A204.1 (cell line): Measurements from ENCODE around the gene SLC50A1.
A peak's percentile ranks its signal among the peaks of the same experiment; 100 is the strongest.
"Not testable (repeated sequence)": the region's sequence is repeated elsewhere in the genome, so short reads cannot be mapped to it uniquely, and the experiment has no call there.

ENCODE experiments used
- FAIRE-seq: peaks from 2 replicates; lab custom pipeline; 2012; peaks lifted over from hg19 to GRCh38; lab: Jason Lieb, UNC

Gene SLC50A1

GRCh38 chr1:155117610-155118009 lies 18.0 kb upstream of the SLC50A1 start:
- FAIRE-seq, result no peak

DNA sequence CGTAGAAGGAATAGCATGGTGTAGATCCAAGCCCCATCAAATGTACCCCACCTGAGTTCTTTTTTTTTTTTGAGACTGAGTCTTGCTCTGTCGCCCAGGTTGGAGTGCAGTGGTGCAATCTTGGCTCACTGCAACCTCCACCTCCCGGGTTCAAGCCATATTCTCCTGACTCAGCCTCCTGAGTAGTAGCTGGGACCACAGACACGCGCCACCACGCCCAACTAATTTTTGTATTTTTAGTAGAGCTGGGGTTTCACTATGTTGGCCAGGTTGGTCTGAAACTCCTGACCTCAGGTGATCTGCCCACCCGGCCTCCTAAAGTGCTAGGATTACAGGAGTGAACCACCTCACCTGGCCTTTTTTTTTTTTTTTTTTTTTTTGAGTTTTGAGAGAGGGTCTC lies 17.6 kb upstream of the SLC50A1 start:
- FAIRE-seq, result not testable (repeated sequence)

DNA sequence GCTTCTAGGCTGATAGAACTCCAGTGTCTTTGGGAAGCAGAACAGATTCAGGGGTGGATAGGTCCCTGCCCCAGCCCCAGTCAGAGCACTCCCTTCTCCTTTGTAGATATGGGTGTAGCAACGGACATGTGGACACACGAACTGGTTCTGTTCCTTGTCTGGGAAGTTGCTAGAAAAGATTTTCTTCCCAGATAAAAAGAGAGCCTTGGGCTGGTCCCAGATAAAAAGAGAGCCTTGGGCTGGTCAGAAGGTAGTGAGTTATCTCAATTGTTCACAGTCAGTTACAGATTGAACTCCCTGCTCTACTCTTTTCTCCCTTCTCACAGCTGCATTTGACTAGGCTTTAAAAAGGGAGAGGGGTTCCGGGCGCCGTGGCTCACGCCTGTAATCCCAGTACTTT lies 15.4 kb upstream of the SLC50A1 start:
- no peak for FAIRE-seq

GRCh38 chr1:155121249-155121648 lies 14.4 kb upstream of the SLC50A1 start:
- no peak for FAIRE-seq

DNA sequence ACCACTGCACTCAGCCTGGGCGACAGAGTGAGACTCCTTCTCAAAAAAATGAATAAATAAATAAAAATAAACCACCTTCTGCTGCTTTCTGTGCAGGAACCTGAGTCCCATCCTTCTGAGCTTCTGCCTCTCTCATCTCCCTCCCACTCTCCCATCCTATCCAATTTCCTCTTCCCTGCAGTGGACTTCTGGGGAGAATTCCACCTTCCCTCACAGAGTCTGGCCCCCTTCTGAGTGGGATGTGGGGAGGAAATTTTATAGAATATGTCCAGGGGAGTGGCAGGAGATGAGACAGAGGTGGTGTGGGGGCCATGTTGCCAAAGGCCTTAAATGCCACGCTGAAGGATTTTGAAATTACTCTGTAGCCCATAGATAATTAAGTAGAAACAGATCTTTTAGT lies 13.3 kb upstream of the SLC50A1 start:
- FAIRE-seq, result no peak

- no peak for FAIRE-seq
These were observed 11.9 kb upstream of the SLC50A1 start for GRCh38 chr1:155123801-155124200.

GRCh38 chr1:155124503-155125463 lies 10.9 kb upstream of the SLC50A1 start:
- no peak for FAIRE-seq

GRCh38 chr1:155125511-155125945 lies 10.1 kb upstream of the SLC50A1 start:
- FAIRE-seq, result no peak

DNA sequence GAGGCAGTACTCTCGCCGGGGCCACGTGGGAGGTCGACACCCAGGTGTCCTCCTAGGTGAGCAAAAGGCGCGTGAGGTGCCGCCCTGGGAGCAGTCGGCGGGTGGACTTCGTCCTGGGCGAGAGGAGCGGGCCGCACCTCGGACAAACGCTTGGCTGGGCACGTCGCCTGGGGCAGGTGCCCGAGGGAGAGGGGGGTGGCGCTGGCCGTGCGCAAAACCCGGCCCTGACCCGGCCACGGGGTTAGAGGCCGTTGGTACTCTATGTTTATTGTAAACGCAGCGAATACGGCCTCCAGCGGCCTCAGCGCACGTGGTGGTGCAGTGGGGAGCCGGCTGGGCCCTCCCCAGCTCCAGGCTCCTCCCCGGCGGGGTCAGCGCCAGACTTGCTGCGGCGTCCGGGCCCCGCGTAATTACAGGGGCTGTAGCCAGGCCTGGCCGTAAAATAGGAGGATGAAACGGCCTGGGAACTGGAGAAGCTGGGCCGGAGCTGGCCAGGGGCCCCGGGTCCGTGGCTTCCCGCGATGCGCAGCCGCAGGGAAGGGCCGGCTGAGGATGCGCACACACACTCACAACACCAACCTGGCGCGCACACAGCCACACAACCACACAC lies 9.6 kb upstream of the SLC50A1 start:
- FAIRE-seq, result no peak

DNA sequence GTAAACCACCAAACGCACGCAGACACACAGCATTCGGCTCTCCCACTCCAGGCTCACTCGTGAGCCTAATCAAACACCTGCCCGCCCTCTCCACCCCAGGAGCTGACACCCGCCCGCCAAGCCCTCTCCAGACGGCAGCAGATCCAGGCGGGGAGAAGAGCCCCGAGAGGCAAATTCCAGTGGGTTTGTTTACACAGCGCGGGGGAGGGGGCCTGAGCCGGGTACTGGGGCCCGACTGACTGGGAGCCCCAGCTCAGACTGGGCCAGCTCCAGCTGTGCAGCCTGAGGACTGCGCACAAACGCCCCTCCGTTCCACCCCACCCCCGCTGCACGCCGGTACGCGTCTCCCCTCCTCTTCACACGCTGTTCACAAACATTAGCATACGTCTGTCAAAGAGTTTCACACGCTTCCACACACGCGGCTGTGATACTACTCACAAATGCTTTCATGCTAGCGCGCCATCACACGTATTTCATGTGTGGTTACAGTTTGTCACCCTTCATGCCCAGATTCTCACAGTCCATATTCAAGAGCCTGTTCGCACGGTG lies 9.0 kb upstream of the SLC50A1 start:
- no peak for FAIRE-seq

DNA sequence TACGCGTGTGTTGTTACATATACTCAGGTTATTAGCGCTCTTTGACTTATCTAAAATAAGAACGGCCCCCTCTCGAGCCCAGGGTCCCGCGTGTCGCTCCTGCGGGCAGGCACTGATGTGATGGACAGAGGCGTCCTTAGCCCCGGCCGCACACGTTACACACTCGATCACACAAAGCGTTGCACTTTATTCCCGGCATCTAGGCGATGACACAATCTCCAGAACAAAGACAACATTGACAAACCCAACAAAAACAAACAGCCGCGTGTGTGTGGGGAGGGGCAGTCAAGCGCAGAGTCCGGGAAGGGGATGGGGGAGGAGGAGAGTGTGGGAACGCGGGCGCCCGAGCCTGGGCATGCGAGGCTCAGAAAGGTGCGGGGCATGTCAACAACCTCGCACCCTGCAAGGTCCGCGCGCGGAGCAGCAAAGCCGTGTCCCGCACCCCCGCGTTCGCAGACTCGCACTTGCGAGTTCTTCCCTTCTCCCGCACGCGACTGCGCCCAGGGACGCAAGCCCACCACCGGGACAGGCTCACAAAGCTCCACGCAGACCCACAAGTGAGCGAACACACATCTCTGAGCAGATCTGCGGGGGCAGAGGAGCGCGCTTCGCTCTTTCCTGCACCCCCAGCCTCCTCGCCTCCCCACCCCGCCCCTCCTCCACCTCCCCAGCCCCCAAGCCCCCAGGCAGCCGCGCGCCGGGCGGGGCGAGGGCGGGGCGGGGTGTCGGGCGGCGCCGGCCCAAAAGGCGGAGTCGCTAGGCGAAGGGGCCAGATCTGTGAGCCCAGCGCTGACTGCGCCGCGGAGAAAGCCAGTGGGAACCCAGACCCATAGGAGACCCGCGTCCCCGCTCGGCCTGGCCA lies 8.3 kb upstream of the SLC50A1 start, which contains the start of gene EFNA1:
TSS of gene EFNA1 (plus strand) at position 772 of the 862 bp plus-strand sequence. CDS start 102 bp downstream, outside the sequence.
- no peak for FAIRE-seq

- FAIRE-seq, result no peak
These were observed 7.5 kb upstream of the SLC50A1 start for GRCh38 chr1:155127967-155128754.

GRCh38 chr1:155128755-155129473 lies 6.7 kb upstream of the SLC50A1 start:
- FAIRE-seq, result no peak

GRCh38 chr1:155130272-155131006 lies 5.2 kb upstream of the SLC50A1 start:
- no peak for FAIRE-seq

GRCh38 chr1:155131285-155131684 lies 4.4 kb upstream of the SLC50A1 start:
- no peak for FAIRE-seq

DNA sequence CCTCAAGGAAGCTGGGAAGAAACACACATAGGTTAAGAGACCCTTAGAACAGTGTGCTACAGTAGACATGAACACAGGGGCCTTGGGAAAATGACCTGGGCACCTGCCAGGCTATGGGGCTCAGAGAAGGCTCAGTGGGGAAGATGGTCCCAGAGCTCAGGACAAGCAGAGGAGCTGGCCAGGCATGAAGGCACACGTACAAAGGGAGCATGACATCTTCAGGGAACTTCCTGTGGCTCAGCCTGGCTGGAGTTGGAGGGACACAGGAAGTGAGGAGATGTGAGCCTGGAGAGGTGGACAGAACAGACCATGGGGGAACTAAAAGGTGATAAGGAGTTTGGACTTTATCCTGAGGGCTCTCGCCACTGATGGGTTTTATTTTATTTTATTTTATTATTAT lies 3.8 kb upstream of the SLC50A1 start:
- no peak for FAIRE-seq

GRCh38 chr1:155133799-155134281 lies 1.8 kb upstream of the SLC50A1 start:
- FAIRE-seq, result no peak

DNA sequence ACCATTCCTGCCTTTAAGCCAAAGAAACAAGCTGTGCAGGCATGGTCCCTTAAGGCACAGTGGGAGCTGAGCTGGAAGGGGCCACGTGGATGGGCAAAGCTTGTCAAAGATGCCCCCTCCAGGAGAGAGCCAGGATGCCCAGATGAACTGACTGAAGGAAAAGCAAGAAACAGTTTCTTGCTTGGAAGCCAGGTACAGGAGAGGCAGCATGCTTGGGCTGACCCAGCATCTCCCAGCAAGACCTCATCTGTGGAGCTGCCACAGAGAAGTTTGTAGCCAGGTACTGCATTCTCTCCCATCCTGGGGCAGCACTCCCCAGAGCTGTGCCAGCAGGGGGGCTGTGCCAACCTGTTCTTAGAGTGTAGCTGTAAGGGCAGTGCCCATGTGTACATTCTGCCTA lies 1.3 kb upstream of the SLC50A1 start:
- FAIRE-seq, result no peak

- peak; percentile 57 for FAIRE-seq
These were observed 705 bp upstream of the SLC50A1 start for GRCh38 chr1:155134880-155135414.
